ENCODE data around the gene USP21.

GRCh38 chr1:161115132-161115711 is 44.1 kb upstream of the USP21 start:
- TF ChIP-seq CTCF (IDR thresholded peaks at IDR 0.05; ENCODE audit: low read depth, low read length, poor library complexity, severe bottlenecking) (no peak), EZH2phosphoT487 (IDR thresholded peaks at IDR 0.05; ENCODE audit: borderline replicate concordance, low read length) (no peak)
